ENCODE results near the gene BRWD1. TPM values are rescaled to one million over a fixed set of nuclear protein-coding genes. Genes with fewer than 3 reads are reported as not detected.

Gene BRWD1
- total RNA-seq, 1 experiment from 2014 or later = 53.3 TPM

DNA sequence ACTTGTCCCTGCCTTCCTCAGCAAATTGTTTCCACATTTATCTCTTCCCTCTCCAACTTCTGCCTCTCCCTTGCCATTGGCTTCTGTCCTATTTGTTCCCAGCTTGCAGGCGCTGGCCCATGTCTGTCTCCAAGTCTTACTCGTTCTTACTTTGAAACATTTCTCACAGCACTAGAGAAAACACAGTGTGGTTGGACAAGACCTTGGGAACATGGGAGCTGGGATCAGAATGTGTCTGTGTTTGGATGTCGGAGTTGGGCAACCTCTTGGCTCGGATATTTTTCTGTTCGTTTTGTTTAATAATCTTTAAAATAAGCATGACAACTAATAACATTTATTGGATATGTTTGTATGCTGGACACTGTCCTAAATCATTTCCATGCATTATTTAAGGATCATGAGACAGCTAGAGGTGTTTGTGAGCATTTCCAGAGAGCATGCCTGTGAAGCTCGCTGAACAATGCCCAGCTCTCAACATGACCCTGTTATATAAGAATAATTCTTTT lies 5.9 kb upstream of the BRWD1 start (continued):
- TF ChIP-seq, protein P1, sequence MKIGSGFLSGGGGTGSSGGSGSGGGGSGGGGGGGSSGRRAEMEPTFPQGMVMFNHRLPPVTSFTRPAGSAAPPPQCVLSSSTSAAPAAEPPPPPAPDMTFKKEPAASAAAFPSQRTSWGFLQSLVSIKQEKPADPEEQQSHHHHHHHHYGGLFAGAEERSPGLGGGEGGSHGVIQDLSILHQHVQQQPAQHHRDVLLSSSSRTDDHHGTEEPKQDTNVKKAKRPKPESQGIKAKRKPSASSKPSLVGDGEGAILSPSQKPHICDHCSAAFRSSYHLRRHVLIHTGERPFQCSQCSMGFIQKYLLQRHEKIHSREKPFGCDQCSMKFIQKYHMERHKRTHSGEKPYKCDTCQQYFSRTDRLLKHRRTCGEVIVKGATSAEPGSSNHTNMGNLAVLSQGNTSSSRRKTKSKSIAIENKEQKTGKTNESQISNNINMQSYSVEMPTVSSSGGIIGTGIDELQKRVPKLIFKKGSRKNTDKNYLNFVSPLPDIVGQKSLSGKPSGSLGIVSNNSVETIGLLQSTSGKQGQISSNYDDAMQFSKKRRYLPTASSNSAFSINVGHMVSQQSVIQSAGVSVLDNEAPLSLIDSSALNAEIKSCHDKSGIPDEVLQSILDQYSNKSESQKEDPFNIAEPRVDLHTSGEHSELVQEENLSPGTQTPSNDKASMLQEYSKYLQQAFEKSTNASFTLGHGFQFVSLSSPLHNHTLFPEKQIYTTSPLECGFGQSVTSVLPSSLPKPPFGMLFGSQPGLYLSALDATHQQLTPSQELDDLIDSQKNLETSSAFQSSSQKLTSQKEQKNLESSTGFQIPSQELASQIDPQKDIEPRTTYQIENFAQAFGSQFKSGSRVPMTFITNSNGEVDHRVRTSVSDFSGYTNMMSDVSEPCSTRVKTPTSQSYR (CRISPR knock-in tag; IDR thresholded peaks at IDR 0.05) = no peak
- TF ChIP-seq TCF7 (CRISPR knock-in tag; IDR thresholded peaks at IDR 0.05; ENCODE audit: low read depth) = no peak

DNA sequence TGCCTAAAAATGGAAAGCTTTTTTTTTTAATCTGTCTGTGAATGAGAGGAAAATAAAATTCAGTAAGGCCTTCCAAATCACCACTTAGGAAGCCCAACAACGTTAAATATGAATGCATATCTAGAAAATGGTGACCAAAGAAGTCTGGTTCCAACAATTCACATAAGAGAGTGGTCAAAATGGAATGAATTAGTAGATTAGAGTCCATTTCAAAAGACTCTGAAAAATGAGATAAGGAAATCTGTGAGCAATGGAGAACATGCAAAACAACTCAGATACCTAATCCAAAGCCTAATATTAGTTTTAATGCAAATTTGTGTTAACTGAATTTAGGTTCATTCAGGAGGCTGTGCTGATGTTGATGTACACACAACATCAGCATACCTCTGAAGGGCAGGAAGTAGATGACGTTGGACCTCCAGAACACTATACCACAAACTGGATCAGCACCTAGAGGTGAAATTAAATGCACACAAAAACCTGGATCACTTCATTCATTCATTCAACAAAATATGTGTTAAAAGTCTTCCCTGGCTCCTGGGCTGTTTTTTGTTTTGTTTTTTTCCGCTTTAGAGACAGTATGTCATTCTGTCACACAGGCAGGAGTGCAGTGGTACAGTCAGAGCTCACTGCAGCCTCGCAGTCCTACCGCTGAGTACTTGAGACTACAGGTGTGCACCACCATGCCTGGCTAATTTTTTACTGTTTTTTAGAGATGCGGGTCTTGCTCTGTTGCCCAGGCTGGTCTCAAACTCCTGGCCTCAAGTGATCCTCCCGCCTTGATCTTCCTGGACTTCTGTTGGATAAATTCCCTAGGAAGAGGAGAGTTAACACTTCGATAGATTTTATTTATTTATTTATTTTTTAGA lies 4.9 kb upstream of the BRWD1 start:
- ATAC-seq (no peak), DNase-seq (ENCODE audit: low spot score) (no peak)
- H3K4me1 Mint-ChIP-seq = peaks cover 6% of the 10 kb centered on the region
- no peaks in the 10 kb centered on the region for H3K36me3 Mint-ChIP-seq
- CTCF ChIA-PET = no interaction called here
- no peaks in the 10 kb centered on the region for H3K27me3 Mint-ChIP-seq (ENCODE audit: low read depth)
- POLR2A ChIA-PET = interaction anchor here (0.6 to 0.7 kb wide), 2 partner anchors 11 to 23 kb away, joined by 3 read pairs; no protein-coding TSS in a partner anchor
- no peak overlapping the region; the same call in 1 of the 2 replicates for H3K27ac Mint-ChIP-seq
- no peaks in the 10 kb centered on the region for H3K9me3 Mint-ChIP-seq
- TF ChIP-seq, protein P2, sequence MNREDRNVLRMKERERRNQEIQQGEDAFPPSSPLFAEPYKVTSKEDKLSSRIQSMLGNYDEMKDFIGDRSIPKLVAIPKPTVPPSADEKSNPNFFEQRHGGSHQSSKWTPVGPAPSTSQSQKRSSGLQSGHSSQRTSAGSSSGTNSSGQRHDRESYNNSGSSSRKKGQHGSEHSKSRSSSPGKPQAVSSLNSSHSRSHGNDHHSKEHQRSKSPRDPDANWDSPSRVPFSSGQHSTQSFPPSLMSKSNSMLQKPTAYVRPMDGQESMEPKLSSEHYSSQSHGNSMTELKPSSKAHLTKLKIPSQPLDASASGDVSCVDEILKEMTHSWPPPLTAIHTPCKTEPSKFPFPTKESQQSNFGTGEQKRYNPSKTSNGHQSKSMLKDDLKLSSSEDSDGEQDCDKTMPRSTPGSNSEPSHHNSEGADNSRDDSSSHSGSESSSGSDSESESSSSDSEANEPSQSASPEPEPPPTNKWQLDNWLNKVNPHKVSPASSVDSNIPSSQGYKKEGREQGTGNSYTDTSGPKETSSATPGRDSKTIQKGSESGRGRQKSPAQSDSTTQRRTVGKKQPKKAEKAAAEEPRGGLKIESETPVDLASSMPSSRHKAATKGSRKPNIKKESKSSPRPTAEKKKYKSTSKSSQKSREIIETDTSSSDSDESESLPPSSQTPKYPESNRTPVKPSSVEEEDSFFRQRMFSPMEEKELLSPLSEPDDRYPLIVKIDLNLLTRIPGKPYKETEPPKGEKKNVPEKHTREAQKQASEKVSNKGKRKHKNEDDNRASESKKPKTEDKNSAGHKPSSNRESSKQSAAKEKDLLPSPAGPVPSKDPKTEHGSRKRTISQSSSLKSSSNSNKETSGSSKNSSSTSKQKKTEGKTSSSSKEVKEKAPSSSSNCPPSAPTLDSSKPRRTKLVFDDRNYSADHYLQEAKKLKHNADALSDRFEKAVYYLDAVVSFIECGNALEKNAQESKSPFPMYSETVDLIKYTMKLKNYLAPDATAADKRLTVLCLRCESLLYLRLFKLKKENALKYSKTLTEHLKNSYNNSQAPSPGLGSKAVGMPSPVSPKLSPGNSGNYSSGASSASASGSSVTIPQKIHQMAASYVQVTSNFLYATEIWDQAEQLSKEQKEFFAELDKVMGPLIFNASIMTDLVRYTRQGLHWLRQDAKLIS (CRISPR knock-in tag; IDR thresholded peaks at IDR 0.05; ENCODE audit: borderline replicate concordance) = no peak
- TF ChIP-seq, protein P3, sequence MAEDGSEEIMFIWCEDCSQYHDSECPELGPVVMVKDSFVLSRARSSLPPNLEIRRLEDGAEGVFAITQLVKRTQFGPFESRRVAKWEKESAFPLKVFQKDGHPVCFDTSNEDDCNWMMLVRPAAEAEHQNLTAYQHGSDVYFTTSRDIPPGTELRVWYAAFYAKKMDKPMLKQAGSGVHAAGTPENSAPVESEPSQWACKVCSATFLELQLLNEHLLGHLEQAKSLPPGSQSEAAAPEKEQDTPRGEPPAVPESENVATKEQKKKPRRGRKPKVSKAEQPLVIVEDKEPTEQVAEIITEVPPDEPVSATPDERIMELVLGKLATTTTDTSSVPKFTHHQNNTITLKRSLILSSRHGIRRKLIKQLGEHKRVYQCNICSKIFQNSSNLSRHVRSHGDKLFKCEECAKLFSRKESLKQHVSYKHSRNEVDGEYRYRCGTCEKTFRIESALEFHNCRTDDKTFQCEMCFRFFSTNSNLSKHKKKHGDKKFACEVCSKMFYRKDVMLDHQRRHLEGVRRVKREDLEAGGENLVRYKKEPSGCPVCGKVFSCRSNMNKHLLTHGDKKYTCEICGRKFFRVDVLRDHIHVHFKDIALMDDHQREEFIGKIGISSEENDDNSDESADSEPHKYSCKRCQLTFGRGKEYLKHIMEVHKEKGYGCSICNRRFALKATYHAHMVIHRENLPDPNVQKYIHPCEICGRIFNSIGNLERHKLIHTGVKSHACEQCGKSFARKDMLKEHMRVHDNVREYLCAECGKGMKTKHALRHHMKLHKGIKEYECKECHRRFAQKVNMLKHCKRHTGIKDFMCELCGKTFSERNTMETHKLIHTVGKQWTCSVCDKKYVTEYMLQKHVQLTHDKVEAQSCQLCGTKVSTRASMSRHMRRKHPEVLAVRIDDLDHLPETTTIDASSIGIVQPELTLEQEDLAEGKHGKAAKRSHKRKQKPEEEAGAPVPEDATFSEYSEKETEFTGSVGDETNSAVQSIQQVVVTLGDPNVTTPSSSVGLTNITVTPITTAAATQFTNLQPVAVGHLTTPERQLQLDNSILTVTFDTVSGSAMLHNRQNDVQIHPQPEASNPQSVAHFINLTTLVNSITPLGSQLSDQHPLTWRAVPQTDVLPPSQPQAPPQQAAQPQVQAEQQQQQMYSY (CRISPR knock-in tag; IDR thresholded peaks at IDR 0.05) = no peak
- no peak for TF ChIP-seq SOX15 (CRISPR knock-in tag; IDR thresholded peaks at IDR 0.05)
- TF ChIP-seq ZNF317 (CRISPR knock-in tag; IDR thresholded peaks at IDR 0.05; ENCODE audit: borderline replicate concordance, low read depth) = no peak
- no peak for TF ChIP-seq PRRX2 (CRISPR knock-in tag; IDR thresholded peaks at IDR 0.05)
- TF ChIP-seq, protein P4, sequence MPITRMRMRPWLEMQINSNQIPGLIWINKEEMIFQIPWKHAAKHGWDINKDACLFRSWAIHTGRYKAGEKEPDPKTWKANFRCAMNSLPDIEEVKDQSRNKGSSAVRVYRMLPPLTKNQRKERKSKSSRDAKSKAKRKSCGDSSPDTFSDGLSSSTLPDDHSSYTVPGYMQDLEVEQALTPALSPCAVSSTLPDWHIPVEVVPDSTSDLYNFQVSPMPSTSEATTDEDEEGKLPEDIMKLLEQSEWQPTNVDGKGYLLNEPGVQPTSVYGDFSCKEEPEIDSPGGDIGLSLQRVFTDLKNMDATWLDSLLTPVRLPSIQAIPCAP (CRISPR knock-in tag; IDR thresholded peaks at IDR 0.05) = no peak
- TF ChIP-seq ZNF396 (CRISPR knock-in tag; IDR thresholded peaks at IDR 0.05; ENCODE audit: borderline replicate concordance) = no peak
- no peak for TF ChIP-seq ZNF121 (CRISPR knock-in tag; IDR thresholded peaks at IDR 0.05)
- no peak for TF ChIP-seq OVOL2 (CRISPR knock-in tag; IDR thresholded peaks at IDR 0.05; ENCODE audit: borderline replicate concordance)
- TF ChIP-seq, protein P1 (CRISPR knock-in tag; IDR thresholded peaks at IDR 0.05) = no peak
- no peak for TF ChIP-seq SMAD3 (CRISPR knock-in tag; IDR thresholded peaks at IDR 0.05; ENCODE audit: borderline replicate concordance)
- H3K4me3 Mint-ChIP-seq = no peak overlapping the region

Data from WTC11 (cell line).